NCI-H748 treated with DMSO at 0.1 percent for 48 hours (cell line): ENCODE data around the gene MAMSTR.
"Not testable (repeated sequence)": the region's sequence is repeated elsewhere in the genome, so short reads cannot be mapped to it uniquely, and the experiment has no call there.

Experiments
- DNase-seq: peaks from one replicate; lab custom pipeline; 2025; lab: John Stamatoyannopoulos, UW

Gene MAMSTR

DNA sequence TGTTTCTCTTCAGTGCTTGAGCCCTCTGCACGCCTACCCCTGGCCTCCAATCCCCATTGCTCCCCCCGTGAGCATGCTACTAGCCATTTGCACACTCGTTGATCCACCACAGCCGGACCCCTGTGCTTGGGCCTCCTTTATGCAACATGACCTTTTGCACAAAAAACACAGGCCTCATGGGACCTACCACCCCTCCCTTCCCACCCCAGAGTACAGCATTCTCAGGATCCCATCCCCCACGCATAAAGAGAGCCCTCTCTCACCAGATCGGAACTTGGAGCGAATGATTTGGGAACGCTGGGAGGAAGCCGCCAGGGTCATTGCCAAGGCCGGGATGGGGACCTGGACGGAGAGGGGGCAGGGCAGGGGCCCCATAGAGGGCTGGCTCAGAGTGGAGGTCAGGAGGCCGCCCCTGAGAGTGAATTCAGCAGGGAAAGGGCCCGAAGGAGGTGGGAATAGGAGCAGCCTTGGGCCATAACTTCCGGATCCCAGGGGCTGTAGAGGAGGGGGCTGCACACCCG is 754 bp downstream of the MAMSTR start:
- no peak for DNase-seq

DNA sequence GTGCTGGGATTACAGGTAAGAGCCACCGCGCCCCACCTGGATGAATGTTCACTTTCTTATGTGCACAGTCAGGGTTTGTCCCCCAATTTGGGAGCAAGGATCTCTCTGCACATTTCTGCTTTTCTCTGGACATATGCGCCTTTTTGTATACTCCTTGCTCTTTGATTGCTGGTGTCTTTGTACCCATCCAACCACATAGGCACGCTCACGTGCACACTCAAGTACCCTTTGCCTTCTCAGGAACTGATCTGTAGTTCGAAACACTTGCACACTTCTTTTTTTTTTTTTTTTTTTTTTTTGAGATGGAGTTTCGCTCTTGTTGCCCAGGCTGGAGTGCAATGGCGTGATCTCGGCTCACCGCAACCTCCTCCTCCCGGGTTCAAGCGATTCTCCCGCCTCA is 1.4 kb downstream of the MAMSTR start:
- DNase-seq, result not testable (repeated sequence)

DNA sequence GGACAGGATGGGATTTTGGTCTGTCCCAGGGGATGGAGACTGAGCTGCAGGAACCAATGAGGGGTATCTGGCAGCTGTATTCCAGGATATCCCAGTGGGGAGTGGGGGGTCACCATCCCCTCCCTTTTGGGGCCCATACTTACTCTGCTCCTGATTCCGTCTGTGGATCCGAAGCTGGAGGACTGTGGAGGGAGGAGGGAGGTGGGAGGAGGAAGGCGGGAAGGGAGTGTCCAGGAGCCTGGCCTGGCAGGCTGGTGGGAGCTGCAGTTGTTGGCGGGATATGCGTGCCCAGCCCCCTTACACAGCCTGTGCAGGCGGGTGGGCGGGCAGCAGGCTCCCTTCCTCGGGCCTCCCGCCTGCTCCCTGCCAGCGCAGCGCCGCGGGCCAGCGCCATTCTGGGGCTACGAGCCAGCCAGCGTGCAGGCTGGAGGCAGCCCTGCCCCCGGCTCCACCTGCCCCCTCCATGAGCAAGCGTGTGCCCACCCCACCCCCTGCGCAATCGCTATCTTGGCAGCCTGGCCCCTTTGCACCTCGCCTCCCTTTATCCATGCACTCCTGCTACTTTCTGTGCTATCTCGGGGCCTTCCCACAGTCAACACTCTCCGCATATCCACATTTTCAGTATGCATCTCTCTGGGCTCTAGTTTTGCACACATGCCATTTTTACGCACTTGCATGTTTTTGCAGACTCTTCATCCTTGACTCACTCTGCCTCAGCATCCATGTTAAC is 2.8 kb downstream of the MAMSTR start:
- DNase-seq, result no peak

DNA sequence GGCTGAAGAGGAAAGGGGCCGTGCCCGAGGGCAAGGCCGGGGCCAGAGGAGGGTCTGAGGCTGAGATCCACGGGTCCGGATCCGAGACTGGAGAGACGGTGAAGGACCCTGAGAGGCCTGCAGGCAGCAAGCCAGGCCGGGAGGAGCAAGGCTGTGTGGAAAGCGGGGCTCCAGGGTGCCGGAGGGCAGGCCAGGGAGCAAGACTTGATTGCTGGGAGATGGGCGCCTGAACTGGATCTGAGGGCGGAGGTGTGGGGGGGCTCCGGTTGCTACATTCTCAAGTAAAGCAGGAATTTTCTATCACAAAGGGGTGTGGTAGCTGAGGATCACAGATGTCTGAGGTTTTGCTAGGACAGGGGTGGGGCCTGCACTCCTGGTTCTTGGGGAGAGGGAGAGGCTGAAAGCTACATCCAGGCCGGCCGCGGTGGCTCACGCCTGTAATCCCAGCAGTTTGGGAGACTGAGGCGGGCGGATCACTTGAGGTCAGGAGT is 3.8 kb downstream of the MAMSTR start:
- no peak for DNase-seq

DNA sequence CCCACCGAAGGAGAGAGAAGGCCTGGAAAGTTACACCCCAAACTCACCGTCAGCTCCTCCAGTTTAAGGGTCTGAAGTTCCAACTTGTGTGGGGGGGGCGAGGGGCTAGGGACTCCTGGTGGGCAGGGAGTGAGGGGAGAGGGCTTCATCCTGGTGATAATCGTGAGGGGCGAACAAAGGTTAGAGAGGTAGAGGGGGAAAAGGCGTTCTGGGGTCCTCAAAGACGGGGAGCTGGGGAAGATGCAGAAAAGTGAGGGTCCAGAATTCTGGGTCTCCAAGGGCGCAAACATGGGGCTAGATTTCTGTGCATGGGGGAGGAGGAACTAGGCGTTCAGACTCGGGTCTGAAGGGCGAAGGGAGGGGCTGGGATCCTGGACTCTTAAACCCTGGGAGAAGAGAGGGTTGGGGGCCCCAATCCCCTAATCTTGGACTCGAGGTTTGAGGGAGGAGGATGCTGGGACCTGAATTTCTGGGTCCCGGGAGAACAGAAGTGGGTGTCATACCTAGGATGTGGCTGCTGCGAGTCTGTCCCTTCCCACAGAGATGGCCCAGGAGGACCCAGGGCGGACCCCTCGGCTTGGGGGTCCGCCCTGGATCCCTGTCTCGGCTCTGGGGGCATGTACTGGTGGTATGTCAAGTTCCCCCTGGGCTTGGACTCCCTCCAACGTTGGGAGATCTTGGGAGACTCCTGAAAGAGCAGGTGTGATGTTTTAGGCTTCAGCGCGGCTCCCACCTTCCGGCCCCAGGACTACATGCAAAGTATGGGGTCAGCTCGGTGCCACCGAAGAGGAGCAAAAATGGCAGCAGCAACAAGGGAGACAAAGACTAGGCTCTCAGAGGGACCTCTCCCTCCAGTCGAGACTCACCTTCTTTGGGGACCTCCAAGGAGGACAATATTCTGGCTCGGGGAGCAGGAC is 4.5 kb downstream of the MAMSTR start:
- no peak for DNase-seq

DNA sequence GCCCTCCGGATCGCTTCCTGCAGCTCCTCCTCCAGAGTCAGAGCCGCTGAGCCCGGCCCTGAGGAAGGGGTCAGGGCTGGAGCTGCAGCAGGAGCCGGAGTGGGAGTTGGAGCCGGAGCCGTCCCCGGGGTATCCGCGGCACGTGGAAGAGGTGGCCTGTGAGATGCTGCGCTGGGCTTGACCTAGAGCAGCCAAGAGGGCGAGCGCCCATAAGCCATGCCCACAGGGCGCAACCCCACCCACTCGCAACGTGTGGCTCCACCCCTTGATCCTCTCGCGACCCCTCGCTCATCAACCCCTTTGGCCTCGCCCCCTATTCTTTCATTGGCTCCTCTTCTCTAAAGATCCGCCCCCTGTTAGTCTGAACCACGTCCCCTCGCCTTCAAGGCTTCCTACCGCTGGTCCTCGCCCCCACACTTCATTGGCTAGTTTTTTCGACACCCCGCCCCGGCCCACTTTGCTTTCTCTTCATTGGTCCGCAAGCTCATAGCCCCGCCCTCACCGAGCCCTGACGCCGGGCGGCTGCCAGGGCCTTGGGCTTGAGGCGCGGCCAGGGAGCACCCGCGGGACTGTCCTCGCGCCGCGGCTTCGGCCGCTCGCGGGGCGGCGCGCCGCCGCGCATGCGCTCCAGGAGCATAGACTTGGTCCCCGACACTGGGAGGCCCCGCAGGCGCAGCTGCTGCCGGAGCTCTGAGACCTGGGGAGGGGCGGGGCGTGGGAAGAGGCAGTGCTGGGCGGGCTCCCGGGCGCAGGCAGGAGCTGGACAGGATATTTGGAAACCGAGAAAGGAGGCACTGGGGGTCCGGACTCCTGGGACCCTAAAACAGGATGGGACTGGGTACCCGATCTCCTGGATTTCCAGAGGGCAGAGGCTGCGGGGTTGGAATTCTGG is 5.4 kb downstream of the MAMSTR start:
- peak; percentile 99 for DNase-seq

DNA sequence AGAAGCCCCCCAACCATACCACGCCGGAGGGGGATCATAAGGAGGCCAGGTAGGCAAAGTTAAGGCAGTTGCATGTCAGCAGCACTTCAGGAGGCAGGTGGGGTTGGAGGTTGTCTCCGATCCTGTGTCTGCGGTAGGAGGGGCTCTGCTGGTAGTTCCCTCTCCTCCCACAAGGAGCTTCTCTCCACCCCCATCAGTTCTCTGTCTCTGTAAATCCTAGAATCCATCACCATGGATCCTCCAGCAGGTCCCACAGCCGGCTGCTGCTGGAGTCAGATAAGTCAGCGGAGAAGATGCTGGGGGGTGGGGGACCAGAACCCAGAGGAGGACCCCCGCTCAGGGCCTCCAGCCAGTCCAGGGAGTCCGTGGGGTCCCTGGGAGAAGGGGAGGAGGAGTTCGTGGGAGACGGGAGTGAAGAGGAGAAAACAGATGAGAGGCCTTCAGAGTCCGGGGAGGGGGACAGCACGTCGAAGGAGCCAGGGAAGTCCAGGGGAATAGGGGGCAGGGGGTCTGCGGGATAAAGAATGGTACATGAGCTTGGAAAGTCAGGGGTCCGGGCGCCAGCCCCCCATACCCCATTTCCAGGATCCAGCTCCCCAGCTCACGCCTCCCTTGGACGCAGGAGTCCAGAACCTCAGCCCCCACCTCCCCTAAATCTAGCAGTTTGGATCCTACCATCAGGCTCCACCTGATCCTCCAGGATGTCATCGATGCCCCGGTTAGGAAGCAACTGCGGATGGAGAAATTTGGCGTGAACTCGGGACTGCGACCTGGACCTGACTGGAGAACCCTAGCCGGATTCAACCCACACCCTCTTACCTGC is 6.3 kb downstream of the MAMSTR start:
- DNase-seq, result peak; percentile 14

DNA sequence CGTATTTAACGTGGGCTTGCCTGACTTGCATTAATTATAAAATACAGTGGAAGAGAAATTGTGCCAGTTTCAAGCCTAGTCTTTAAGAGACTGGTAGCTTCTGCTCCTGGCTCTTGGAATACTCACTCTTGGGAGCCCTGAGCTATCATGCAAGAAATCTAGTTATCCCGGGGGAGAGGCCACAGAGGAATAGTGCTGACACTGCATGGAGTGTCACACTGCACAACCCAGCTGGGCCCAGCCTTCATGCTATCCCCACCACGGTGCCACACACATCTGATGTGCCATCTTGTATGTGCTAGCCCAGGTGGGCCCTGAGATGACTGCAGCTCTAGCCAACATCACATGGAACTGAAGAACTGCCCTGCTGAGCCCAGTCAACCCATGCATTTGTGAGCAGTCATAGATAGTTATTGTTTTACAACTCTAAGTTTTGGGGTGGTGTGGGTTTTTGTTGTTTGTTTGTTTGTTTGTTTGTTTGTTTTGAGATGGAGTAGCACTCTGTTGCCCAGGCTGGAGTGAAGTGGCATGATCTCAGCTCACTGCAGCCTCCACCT is 8.3 kb downstream of the MAMSTR start:
- DNase-seq, result no peak

DNA sequence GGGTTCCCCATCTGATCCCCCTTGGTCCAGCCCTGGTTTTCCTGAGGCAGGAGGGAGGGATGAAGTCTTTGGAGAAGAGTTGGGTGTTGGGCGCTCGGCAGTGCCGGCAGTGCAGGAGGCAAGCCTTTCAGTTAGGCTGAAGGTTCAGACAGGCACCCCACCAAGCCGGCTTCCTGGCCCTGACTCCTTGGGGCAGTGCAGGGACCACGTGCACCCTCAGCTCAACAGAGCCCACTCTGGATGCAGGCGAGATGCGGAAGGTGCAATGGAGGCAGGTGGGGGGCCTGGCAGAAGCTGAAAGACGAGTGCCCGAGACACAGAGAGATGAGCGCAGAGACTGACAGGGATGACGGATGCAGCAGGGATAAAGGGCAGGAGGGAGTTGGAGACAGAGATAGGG is 11.1 kb downstream of the MAMSTR start:
- DNase-seq, result no peak

DNA sequence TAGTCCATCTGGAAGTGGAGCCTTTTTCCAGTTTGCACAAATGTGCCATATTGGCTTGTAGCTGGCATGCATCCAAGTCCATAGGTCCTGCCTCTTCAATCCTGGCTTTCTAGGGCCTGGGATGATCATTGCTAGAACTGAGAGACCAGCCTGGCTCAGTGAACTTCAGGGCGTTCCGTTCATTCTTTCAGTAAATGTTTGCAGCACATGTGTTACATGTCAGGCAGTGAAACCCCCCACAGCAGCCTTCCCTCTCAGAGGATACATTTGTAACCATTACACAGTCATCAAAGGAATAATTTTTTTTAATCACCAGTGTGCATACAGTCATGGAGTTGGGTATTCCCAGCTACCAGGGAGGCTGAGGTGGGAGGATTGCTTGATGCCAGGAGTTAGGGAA is 14.1 kb downstream of the MAMSTR start:
- no peak for DNase-seq

DNA sequence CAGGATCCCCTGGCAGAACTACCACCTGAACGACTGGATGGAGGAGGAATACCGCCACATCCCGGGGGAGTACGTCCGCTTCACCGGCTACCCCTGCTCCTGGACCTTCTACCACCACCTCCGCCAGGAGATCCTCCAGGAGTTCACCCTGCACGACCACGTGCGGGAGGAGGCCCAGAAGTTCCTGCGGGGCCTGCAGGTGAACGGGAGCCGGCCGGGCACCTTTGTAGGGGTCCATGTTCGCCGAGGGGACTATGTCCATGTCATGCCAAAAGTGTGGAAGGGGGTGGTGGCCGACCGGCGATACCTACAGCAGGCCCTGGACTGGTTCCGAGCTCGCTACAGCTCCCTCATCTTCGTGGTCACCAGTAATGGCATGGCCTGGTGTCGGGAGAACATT is 16.2 kb downstream of the MAMSTR start:
- no peak for DNase-seq

DNA sequence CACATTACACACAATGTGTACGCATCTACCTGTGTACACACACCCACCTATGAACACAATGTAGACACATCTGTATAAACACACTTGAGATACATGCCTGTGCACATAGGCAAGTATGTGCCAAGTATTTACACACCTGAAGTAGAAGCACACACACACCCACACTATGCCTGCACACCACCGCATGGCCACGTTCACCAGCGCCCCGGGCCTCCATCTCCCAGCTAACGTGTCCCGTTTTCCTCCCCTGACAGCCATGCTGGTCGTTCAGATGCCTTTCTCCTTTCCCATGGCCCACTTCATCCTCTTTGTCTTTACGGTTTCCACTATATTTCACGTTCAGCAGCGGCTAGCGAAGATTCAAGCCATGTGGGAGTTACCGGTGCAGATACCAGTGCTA is 16.8 kb downstream of the MAMSTR start:
- DNase-seq, result no peak

DNA sequence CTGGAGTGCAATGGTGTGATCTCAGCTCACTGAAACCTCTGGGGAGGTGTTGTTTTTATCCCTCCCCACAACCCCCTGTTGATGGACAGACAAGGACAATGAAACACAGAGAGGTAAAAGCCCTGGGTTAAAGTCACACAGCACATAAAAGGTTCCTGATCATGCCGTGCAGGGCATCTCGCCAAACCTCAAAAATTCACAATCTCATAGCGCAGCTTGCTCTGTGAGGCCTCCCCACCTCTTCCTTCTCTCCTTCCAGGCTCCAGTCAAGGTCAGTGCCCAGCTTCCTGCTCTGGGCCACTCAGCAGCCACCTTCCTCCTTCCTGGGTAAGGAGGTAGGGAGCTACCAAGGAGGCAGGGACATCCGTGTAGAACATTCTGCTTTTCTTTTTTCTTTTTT is 21.5 kb downstream of the MAMSTR start:
- no peak for DNase-seq

DNA sequence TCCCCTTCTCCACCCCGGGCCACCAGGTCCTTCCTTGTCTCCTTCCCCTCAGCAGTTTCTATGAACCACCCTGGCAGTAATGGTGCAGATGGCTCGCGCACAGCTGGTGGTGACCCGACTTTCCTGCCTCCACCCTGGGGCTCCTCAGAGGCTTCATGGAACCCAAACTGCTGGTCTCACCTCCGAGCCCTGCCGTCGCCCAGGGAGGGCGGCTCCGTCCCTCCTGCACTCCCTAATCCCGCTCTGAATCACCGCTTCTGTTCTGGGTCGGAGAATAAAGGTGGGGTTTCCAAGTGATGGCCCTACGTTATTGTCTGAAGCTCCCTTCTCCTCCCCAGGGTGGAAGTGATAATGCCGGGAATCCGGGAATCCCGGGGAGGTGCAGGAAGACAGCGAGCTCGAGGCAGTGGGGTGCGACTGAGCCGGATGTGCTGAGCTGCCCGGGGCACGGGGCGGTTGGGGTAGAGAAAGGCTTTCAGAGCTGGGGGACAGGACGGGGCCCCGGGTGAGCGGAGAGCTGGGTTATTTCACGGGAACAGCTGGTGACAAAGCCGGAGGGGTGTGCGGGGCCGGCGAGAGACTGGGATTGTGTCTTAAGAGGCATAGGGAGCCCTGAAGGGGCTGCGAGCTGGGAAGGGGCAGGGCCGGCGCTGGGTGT is 23.0 kb downstream of the MAMSTR start:
- DNase-seq, result no peak

DNA sequence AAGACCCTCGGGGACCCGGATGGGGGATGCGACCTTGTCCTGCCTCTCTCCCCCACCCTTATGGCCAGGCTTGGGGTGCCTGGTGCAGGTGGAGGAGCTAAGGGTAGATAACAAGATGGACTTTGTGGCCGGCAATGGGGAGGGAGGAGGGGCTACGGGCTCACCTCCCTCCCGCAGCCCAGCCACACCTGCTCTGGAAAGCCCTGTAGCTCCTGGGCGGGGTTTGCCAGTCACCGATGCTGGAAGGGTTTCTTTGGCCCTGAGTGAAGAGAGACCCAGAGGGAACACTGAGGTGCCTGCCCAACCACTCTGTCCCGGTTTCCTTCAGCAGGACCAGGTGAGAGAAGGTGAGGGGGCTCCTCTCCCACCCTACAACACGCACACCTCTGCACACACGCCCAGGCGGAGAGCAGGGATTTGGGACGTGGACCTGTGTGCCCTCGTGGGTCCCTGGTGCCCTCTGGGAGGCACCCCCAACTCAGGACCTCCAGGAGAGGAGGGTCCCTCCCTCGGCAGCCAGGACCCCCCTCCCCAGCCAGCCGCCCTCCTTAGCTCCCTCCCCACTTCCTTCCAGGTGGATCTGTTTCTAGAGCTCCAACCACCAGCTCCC is 23.7 kb downstream of the MAMSTR start, which contains the start of gene FUT2:
TSS of gene FUT2 (plus strand) at position 229 of the 610 bp plus-strand sequence. CDS start 6,986 bp downstream, outside the sequence.
- peak; percentile 36 for DNase-seq

DNA sequence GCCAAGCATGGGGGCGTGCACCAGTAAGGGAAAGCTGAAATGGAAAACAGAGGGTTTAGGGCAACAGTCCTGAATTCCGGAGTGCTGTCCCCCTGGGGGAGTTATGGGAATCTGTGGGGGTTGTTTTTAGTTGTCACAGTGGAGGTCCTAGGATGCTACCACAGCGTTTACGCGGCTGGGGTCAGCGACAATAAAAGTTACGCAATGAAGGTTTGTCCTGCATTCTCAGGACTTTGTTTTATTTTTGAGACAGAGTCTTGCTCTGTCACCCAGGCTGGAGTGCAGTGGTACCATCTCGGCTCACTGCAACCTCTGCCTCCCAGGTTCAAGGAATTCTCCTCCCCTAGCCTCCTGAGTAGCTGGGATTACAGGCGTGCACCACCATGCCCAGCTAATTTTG is 25.9 kb downstream of the MAMSTR start:
- not testable (repeated sequence) for DNase-seq

DNA sequence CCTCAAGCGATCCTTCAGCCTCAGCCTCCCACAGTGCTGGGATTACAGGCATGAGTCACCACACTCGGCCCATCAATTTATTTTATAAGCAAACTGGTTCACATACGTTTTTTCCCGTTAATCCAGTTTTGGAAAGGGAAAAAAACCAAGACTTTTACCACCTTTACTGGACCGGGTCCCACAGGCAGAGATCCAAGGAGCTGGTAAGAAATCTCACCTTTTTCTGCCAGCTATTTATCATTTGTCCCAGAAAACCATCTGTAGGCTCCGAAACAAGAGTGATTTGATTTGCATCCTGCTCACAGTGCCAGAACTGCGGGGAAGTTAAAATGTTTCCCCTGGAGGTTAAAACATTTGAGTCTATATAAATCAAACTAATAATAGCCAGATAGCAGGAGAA is 30.1 kb downstream of the MAMSTR start:
- DNase-seq, result no peak

DNA sequence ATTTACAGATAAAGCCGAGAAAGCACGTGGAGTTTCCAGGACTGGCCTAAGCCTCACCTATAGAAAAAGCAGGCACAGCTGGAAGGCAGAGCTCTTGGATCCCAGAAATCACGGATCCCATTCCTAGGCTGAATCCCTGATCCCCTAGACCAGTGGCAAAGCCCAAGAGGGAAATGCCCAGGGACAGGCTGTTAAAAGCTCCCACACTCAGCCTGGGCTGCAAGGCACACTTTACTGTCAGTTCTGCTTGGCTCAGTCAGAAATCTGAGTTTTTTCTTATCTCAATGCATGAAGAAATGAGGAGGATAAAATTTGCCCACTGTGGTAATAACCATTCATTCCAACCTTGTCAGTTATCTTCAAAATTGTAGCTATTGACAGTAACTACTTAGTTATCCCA is 31.7 kb downstream of the MAMSTR start:
- DNase-seq, result no peak

DNA sequence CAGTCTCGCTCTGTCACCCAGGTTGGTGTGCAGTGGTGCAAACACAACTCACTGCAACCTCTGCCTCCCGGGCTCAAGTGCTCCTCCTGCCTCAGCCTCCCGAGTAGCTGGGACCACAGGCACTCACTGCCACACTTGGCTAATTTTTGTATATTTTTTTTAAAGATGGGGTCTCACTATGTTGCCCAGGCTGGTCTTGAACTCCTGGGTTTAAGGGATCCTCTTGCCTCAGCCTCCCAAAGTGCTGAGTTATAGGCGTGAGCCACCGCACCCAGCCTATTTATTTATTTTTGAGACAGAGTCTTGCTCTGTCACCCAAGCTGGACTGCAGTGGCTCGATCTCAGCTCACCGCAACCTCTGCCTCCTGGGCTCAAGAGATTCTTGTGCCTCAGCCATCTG is 32.9 kb downstream of the MAMSTR start:
- DNase-seq, result not testable (repeated sequence)

DNA sequence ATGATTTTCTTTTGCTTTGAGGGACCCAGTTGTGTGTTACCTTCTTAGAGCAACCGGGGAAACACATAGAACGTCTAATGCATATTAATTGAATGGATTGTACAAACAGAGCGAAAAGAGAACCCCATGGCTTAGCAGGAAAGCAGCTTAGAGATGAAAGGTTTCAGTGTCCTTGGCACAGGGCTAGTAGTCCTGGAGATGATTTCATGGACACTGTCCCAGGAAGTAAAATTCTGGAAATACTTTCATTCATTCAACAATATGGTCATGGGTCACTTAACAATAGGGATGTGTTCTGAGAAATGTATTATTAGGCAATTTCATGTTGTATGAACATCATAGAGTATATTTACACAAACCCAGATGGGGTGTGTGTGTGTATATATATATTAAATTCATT is 33.4 kb downstream of the MAMSTR start:
- peak; percentile 25 for DNase-seq
